Ammon's horn (tissue), 1 donor: Measurements from ENCODE around the gene PRXL2A.
A peak's percentile ranks its signal among the peaks of the same experiment; 100 is the strongest.
"Not testable (repeated sequence)": the region's sequence is repeated elsewhere in the genome, so short reads cannot be mapped to it uniquely, and the experiment has no call there.

Experiments
- DNase-seq: peaks from one replicate; pipeline ENCODE4 v3.0.0-alpha.2; 2016; ENCODE audit warnings: low spot score

Gene PRXL2A, protein sequence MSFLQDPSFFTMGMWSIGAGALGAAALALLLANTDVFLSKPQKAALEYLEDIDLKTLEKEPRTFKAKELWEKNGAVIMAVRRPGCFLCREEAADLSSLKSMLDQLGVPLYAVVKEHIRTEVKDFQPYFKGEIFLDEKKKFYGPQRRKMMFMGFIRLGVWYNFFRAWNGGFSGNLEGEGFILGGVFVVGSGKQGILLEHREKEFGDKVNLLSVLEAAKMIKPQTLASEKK

DNA sequence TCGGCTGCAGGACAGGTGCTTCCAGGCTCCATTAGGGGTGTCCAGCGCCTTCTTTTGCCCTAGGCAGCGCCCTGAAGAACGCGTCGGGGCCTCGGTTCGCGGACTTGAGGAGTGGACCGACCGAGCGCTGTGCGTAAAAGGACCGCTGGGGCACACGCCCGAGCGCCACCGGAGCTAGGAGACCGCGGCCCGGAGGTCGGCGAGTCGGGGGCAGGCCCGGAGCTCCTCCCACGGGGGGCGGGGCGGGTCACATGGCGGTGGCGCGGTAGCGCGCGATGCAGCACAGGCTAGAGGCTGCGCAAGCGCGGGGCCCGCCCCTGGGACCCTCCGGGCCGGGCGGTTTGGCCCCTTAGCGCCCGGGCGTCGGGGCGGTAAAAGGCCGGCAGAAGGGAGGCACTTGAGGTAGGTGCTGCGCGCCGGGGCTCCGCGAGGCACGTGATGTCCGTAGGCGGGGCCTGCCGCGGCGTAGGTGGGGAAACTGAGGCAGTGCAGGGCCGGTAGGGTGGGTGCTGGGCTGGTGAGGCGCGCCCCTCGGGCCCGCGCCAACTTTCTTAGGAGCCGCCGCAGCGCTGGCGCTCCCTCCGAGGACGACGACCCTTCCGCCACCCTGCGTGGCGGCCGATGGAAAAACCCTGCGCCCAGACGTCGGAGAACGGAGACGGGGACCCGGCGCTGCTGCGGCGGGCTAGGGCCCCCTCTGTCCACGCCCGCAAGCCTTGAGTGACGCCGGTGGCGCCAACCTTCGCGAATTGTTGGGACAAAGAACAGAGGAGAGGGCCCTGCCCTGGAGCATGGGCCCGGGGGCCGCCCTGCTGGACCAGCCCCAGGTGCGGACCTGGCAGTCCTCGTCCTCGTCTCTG, at the start of gene PRXL2A:
TSS of gene PRXL2A (plus strand) at position 310 of the 860 bp plus-strand sequence. CDS start 11,917 bp downstream, outside the sequence.
- DNase-seq: peak; percentile 88

DNA sequence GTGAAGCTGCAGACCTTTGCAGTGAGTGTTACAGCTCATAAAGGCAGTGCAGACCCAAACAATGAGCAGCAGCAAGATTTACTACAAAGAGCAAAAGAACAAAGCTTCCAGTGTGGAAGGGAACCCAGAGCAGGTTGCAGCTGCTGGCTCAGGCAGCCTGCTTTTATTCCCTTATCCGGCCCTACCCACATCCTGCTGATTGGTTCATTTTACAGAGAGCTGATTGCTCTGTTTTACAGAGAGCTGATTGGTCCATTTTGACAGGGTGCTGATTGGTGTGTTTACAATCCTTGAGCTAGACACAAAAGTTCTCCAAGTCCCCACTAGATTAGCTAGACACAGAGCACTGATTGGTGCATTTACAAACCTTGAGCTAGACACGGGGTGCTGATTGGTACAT, 49.4 kb upstream of the PRXL2A start:
- not testable (repeated sequence) for DNase-seq

DNA sequence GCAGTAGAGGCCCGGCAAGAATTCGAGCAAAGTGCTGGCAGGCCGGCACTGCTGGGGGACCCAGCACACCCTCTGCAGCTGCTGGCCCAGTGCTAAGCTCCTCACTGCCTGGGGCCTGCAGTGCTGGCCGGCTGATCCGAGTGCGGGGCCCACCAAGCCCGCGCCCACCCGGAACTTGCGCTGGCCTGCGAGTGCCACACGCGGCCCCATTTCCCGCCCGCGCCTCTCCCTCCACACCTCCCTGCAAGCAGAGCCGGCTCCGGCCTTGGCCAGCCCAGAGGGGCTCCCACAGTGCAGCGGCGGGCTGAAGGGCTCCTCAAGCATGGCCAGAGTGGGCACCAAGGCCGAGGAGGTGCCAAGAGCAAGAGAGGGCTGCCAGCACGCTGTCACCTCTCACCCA, 48.7 kb upstream of the PRXL2A start:
- no peak for DNase-seq

DNA sequence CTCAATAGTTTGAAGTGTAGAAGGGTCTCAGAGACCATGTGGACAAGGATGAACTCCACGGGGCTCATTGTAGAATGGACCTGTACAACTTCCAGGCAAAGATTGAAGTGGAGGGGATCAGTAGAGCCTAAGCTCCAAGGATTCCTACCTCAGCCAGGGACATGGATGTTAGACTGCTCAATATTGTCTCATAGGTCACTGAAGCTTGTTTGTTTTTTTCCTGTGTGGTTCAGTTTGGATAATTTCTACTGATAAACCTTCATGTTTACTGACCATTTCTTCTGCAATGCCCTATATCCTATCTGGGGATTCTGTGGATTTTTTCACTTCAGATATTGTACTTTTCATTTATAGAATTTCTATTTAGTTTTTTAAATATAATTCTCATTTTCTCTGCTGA, 42.8 kb upstream of the PRXL2A start:
- DNase-seq: no peak

DNA sequence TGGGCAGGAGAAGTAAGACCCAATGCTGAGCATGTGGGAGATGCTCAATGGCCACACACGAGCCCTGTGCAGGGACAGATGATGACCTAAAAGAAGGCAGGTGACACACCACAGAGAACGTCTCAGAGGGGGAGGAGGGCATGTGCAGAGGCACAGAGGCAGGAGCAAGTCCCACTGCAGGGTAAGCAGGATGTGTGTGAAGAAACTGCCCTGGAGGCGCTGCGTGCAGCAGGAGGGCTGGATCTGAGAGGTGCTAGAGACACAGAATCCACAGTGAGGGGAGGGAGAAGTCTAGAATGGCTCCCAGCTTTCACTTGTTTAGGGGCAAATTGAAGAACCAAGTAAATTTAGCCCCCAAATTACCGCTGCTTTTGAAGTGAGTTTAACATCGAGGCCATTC, 36.9 kb upstream of the PRXL2A start:
- no peak for DNase-seq

DNA sequence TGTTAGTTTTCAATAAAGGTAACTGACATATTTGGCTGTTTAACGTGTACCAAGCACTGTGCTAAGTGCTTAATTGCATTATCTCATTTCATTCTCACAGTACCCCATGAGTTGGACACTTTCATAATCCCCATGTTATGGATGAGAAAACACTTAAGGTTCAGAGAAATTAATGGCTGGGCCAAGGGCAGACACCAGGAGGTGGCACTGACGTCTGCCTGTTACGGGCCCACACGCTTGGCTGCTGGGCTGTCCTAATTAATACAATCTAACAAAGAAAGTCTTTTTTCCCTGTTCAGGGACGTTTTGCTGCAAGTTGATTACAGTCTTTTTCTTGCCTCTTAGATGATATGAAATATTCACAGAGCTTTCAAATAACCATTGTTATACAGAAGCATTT, 35.7 kb upstream of the PRXL2A start:
- peak; percentile 35 for DNase-seq

DNA sequence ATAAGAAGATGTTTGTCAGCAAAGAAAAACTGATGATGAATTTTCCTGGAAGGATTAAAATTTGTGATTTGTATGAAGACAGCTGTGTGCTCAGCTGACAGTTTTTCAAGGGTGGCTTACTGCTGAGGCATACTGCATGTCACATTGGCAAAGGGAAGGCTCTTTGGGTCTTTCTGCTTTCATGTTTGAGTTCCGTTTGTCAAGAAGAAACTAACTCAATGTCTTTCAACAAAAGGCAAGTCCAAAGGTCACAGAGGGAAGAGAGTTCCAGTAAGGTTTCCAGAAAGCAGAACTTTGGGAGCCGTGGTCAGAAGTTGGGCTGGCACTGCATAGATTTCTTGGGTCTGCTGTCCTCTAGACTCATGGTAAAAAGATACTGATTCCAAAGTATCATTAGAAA, 34.8 kb upstream of the PRXL2A start:
- DNase-seq: no peak

DNA sequence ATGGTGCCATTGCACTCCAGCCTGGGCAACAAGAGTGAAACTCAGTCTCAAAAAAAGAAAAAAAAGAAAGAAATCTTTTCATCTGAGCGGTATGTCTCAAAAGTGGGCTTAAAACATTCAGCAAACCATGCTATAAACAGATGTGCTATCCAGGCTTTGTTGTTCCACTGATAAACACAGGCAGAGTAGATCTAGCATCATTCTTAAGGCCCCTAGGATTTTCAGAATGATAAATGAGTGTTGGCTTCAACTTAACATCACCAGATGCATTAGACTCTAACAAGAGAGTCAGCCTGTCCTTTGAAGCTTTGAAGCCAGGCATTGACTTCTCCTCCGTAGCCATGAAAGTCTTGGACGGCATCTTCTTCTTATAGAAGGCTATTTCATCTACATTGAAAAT, 28.6 kb upstream of the PRXL2A start:
- no peak for DNase-seq

DNA sequence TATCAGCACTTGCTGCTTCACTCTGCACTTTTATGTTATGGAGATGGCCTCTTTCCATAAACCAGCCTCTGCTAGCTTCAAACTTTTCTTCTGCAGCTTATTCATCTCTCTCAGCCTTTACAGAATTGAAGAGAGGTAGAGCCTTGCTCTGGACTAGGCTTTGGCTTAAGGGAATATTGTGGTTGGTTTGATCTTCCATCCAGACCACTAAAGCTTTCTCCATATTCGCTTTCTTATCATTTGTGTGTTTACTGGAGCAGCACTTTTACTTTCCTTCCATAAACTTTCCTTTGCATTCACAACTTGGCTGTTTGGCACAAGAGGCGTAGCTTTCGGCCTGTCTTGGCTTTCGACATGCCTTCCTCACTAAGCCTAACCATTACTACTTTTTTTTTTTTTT, 28.2 kb upstream of the PRXL2A start:
- no peak for DNase-seq

DNA sequence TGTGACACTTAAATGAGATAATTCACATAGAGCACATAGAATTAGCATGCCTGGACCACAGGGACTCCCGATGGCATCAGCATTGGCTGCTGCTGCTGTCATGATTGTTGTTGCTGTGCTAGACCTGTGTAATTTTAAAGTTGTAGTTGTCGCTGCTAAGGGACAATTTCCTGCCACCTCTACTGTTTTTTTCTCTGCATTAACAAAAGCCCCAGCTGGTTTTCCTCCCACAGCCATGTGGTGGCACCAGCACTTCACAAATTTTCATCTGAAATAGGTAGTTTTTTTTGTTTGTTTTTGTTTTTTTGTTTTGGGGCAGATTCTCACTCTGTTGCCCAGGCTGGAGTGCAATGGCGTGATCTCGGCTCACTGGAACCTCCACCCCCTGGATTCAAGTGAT, 25.4 kb upstream of the PRXL2A start:
- peak; percentile 59 for DNase-seq

DNA sequence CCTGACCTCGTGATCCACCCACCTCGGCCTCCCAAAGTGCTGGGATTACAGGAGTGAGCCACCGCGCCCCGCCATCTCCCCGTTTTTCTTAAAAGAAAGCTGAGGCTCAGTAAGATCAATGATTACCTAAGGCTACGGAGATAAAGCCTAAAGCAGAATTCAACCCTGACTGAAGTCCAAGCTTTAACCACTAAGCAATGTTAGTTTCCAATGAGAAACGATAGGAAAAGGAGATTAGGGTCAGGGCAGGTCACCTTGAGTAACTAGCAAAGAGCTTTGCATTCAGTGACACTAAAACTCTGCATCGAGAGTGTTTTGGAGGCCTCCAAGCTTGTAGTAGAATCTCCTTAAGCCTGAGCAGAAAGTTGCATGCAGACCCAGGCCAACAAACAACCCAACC, 17.6 kb upstream of the PRXL2A start:
- DNase-seq: no peak

DNA sequence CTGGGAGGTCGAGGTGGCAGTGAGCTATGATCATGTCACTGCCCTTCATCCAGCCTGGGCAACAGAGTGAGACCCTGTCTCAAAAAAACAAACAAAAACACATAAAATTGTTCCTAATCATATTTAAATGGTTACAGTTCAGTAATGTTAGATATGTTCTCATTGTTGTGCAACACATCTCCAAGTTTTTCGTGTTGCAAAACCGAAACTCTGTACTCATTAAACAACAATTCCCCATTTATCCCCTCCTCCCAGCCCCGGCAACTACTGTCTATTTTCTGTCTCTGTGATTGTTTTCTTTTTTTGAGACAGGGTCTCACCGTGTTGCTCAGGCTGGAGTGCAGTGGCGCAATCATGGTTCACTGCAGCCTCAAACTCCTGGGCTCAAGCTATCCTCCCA, 16.1 kb upstream of the PRXL2A start:
- DNase-seq: no peak

DNA sequence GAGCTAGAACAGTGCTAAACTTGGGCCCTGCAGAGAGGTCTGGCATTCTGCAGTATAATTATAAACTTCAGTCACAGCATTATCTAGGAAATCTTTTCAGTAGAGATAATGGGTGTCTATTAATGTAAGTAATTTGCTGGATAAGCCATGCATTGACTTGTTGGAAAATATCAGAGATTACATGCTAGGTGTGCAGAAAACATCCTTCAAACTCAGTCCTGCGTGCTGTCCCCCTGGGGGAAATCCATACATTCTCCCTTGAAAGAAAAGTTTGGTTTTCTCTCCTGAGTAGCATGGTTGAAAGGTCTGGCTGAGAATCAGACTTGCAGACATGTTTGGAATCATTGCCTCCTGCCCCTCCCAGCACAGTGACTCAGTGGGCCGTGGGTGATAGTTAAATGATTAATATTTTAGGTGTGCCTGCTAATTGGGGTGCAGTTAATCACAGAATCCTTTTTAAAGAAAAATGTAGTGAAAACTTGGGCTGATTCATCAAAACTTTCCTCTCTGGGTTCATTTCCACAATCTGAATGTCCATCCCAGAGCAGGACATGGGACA, 13.9 kb upstream of the PRXL2A start:
- DNase-seq: no peak

DNA sequence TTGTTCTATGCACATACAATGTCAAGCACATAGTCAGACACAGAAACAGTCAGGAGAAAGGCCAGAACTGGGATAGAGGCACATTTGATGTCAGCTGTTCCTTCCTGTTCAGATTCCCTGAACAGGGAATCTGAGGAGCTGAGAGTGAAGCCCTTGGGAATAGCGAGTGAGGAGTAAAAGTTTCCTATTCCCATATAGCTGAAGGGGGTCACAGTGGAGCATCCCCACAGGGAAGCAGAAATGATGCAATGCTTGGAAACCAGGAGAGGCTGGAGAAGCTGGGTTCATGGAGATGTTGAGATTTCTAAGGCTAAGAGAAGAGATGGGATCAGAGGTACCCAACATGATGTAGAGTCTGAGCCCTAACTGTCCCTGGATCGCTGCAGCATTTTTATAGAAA, 11.3 kb upstream of the PRXL2A start:
- no peak for DNase-seq

DNA sequence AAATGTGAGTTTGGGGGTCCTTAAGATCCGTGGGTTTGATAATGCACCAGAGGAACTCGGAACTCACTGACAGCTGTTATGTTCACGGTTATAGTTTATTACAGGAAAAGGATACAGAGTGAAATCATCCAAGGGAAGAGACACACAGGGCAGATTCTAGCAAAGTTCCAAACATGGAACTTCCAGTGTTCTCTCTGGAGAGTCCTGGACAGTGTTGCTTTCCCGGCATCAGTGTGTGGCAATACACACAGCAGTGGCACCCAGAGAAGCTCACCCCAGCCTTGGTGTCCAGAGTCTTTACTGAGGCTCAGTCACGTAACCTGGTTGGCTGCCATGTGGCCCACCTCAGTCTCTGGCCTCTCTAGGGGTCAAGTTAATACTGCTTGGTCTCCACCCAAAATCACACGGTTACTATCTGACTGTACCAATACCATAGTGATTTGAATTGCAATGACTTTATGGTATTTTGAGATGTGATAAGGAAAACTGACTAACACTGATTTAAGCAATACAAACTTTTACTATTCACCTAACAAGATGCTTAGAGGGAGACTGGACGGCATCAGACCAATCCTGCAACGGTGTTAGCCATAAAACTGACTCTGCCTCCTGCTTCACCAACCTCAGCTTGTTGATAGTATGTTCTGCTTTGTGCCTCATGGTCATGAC, 8.1 kb upstream of the PRXL2A start:
- no peak for DNase-seq

DNA sequence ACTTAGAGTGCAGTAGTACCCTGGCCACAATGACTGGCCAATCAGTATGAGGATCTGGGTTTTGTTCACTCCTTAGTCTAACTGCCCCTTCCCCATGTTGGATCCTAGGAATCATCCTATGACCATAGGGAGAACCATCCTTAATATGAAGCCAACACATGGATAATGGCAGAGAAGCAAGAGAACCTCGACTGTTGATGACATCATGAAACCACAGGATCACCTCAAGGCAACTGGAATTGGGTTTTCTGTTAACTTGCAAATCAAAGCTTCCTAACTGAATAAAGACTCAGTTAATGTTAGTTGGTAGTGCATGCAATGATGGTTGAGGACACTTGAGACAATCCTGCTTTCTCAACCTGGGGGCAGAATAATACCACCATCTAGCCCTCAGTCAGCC, 3.3 kb upstream of the PRXL2A start:
- no peak for DNase-seq

DNA sequence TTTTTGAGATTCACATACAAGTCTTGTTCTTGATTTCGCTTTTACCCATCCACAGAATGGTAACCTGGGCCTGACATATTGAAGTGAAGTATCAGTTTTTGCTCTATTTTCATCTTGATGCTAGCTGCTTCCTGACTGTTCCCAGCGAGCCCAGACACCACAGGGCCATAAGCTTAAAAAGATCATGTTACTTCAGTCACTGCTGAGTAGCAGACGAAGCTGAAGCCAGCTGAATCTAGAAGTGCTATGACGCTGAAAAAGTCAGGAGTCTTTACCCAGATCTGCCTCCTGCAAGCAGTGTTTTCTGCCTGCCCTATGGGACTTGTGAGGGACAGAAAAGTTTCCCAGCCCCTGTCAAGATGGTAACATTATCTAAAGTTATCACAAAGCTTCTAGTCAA, 2.7 kb upstream of the PRXL2A start:
- peak; percentile 18 for DNase-seq

DNA sequence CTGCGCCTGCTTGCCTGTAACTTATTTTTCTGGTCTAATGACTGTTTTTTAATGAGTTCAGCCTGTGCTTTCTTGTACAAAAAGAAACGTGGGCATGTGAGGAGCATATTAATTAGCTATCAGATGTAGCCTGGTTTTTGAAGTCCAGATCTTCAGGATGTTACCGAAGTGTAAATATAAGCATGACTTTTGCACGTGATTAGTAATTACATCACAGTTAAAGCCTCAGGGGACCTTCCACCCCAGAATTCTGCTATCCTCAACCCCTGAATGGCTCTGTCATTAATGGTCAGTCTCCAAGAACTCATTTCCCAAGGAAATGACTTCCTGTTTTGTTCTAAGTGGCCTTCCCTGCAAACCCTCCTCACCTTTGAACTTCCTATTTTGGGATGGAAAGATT, 2.1 kb upstream of the PRXL2A start:
- peak; percentile 48 for DNase-seq

DNA sequence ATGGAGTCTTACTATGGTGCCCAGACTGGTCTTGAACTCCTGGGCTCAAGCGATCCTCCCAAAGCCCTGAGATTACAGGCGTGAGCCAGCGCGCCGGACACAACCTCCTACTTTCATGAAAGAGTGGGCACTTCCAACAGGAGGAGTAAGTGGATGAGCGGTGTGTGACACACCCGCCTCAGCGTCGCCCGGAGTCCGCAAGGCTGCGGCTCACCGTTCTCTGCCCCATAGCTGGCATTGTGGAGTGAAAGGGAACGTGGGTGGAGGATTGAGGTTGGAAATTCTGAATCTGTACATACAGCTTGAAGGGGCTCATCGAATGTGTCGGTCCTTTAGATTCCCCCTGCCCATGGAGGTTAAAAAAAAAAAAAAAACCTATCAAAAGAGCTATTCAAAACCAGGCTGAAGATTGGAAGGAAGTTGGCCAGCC, 524 bp upstream of the PRXL2A start:
- DNase-seq: peak; percentile 45

DNA sequence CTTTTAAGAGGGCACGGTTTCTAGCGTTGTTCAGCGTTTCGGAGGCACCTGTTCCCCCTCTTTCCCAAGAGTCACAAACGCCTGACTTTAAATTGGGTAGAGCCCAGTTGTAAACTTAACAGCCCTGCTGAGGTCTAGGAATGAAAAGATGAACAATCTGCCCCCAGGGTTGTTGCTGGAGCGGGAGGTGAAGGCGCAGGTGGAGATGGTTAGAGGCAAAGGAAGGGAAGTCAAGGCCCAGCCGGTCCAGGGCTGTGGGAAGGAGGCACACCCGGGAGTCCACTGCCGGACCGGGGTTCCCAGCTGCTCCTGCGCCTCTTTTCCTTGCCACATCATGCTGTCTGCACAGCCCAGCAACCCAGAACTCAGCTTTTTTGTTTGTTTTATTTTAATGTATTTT, 770 bp downstream of the PRXL2A start:
- DNase-seq: no peak

DNA sequence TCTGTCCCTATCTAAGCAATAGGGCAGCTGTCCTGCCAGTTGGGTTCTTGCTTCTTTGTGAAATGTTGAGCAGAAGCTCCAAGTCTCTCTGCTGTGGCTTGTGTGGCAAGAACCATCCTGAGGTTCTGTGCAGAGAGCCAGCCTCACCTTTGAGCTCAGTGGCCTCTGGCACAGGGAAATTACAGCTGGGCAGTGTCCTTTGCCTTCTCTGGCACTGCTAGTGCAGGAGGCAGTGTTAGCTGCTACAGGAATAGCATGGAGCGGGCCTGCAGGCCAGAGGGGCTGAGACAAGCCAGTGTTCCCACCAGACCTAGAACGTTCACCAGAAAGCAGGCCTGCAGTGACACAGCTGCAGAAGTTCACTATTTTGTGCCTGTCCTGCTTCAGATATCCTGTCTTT, 1.8 kb downstream of the PRXL2A start:
- no peak for DNase-seq

DNA sequence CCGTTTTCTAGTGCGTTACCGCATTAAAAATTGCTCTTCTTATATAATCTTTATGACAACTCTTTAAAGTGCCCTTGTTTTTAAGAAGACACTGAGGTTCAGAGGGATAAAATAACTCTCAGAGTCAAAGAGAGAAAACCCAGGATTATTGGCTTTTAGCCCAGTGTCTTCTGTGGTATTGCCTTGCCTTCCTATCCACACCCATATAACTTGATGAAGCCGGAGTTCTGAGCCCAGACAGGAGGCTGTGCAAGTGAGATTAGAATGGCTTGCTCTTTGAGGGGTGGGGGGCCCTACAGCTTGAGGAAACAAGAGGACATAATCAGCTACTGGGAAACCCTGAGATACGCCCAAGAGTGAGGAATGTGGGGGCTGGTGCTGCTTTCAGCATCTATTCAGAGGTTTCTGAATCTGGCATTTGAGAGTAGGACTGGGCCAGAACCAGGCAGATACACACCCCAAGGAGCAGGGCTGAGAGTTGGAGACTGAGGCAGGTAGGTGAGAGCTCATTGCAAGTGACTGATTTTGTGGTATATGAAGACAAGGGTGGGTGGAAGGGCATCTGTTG, 2.3 kb downstream of the PRXL2A start:
- DNase-seq: no peak
